Measurements from ENCODE around the gene CTIF. TPM values are rescaled to one million over a fixed set of nuclear protein-coding genes. Genes with fewer than 3 reads are reported as not detected.

CTIF gene
- total RNA-seq, 6 donors from 2014 or later: 32.1 to 62.4 (median 47.8) TPM

DNA sequence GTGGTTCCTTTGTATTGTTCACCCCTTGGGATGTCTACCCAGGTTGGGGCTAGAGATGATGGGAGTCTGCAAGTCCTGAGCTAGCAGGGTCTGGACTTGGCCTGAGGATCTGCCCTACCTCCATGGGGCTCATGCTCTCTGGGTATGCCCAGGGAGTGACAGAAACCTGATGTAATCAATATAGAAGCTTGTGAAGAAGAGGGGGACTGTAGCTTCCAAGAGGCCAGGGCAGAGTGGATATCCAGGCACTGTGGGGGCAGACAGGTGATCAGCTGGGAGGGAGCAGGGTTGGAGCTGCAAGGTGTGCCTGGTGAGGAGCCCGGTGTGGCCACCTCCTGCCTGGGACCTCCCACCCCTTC, 164.2 kb downstream of the CTIF start:
- H3K9me3 ChIP-seq: no peaks in the 10 kb centered on the region
- ATAC-seq (ENCODE audit: low FRiP score in 2 of 2) (no peak), DNase-seq (no peak)
- no peak overlapping the region for H3K27ac ChIP-seq
- H3K4me3 ChIP-seq: no peak overlapping the region
- H3K27me3 ChIP-seq: no peaks in the 10 kb centered on the region
- H3K36me3 ChIP-seq: no peaks in the 10 kb centered on the region
- TF ChIP-seq, protein P1, sequence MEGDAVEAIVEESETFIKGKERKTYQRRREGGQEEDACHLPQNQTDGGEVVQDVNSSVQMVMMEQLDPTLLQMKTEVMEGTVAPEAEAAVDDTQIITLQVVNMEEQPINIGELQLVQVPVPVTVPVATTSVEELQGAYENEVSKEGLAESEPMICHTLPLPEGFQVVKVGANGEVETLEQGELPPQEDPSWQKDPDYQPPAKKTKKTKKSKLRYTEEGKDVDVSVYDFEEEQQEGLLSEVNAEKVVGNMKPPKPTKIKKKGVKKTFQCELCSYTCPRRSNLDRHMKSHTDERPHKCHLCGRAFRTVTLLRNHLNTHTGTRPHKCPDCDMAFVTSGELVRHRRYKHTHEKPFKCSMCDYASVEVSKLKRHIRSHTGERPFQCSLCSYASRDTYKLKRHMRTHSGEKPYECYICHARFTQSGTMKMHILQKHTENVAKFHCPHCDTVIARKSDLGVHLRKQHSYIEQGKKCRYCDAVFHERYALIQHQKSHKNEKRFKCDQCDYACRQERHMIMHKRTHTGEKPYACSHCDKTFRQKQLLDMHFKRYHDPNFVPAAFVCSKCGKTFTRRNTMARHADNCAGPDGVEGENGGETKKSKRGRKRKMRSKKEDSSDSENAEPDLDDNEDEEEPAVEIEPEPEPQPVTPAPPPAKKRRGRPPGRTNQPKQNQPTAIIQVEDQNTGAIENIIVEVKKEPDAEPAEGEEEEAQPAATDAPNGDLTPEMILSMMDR (IDR thresholded peaks at IDR 0.05): no peak
- peaks cover 0 to 3% (median 0%) of the 10 kb centered on the region in 4 donors for H3K4me1 ChIP-seq
- WGBS, 2 donors: 100% methylated on average over 1 of the region's 1 CpG; no CpG with 5 or more reads in 1 of the 2 donors

- H3K4me1 ChIP-seq: peaks cover 0 to 3% (median 0%) of the 10 kb centered on the region in 4 donors
- 63 to 79% methylated on average over 3 to 4 of the region's 4 CpGs for WGBS, 2 donors
- H3K9me3 ChIP-seq: no peaks in the 10 kb centered on the region
- TF ChIP-seq, protein P1 (IDR thresholded peaks at IDR 0.05): no peak
- TF ChIP-seq POLR2AphosphoS5 (IDR thresholded peaks at IDR 0.05): no peak
- no peak for TF ChIP-seq POLR2A (IDR thresholded peaks at IDR 0.05)
- TF ChIP-seq EP300 (IDR thresholded peaks at IDR 0.05): no peak
- no peaks in the 10 kb centered on the region for H3K27me3 ChIP-seq
- H3K4me3 ChIP-seq: no peak overlapping the region
- ATAC-seq (ENCODE audit: low FRiP score in 2 of 2) (no peak), DNase-seq (no peak)
- H3K27ac ChIP-seq: no peak overlapping the region
- no peaks in the 10 kb centered on the region for H3K36me3 ChIP-seq
Observed at GRCh38 chr18:48703418-48703817, 164.6 kb downstream of the CTIF start.

DNA sequence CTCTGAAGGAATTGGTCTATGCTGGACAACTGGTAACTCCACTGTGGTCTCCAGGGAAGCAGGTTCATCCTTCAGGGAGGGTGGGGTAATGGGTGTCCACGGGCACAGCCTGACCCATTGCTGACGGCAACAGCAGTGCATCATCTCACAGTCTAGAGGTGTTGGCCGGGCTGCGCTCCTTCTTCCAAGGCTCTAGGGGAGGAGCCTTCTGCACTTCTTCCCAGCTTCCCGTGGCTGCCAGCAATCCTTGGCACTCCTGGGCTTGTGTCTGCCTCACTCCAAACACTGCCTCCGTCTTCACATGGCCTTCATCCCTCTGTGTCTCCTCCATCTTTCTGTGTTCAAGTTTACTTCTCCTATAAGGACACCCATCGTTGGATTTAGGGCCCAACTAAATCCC, 166.2 kb downstream of the CTIF start:
- no peak overlapping the region for H3K4me3 ChIP-seq
- no peak for TF ChIP-seq POLR2A (IDR thresholded peaks at IDR 0.05)
- TF ChIP-seq, protein P1 (IDR thresholded peaks at IDR 0.05): no peak
- no peak for TF ChIP-seq POLR2AphosphoS5 (IDR thresholded peaks at IDR 0.05)
- TF ChIP-seq EP300 (IDR thresholded peaks at IDR 0.05): no peak
- ATAC-seq (ENCODE audit: low FRiP score in 2 of 2) (peak in 1 of 2 donors; percentile 20), DNase-seq (no peak)
- H3K4me1 ChIP-seq: peaks cover 2 to 8% (median 4%) of the 10 kb centered on the region in 4 donors
- no peaks in the 10 kb centered on the region for H3K27me3 ChIP-seq
- H3K27ac ChIP-seq: no peak overlapping the region
- H3K9me3 ChIP-seq: no peaks in the 10 kb centered on the region
- no peaks in the 10 kb centered on the region for H3K36me3 ChIP-seq
- WGBS, 2 donors: 91 to 94% methylated on average over 5 to 7 of the region's 7 CpGs

GRCh38 chr18:48705531-48705930, 166.7 kb downstream of the CTIF start:
- DNase-seq (no peak), ATAC-seq (ENCODE audit: low FRiP score in 2 of 2) (no peak)
- Histone ChIP-seq H3K36me3 (no peaks in the 10 kb centered on the region), H3K4me1 (peaks cover 6 to 12% (median 9%) of the 10 kb centered on the region in 4 donors), H3K9me3 (no peaks in the 10 kb centered on the region), H3K27ac (no peak overlapping the region), H3K4me3 (no peak overlapping the region), H3K27me3 (no peaks in the 10 kb centered on the region)
- 98 to 100% methylated on average over 9 to 11 of the region's 11 CpGs for WGBS, 2 donors
- TF ChIP-seq, protein P1 (IDR thresholded peaks at IDR 0.05): no peak
- TF ChIP-seq EP300 (IDR thresholded peaks at IDR 0.05) (no peak), POLR2AphosphoS5 (IDR thresholded peaks at IDR 0.05) (no peak), POLR2A (IDR thresholded peaks at IDR 0.05) (no peak)

DNA sequence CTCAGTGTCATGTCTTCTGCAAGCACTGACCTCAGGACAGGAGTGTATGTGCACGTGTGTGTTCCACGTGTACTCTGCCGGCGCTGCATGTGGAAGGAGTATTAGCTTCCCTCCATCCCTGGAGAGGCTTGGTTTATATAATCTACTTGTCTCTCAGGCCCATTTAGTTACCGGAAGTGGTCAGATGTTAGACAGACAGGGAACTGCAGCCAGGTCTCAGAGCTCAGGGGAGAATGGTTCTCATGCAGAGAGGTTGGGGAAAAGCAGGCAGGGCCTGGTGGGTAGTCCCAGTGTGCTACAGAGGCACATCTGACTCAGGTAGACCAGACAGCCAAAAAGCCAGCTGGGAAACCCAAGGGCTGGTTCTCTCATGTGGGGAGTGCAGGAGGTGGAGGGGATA, 167.9 kb downstream of the CTIF start:
- ATAC-seq (ENCODE audit: low FRiP score in 2 of 2) (no peak), DNase-seq (no peak)
- Histone ChIP-seq H3K36me3 (no peaks in the 10 kb centered on the region), H3K27ac (peak overlapping the region in 1 of 4 donors; percentile 11), H3K9me3 (no peaks in the 10 kb centered on the region), H3K27me3 (no peaks in the 10 kb centered on the region), H3K4me3 (no peak overlapping the region), H3K4me1 (peaks cover 8 to 16% (median 11%) of the 10 kb centered on the region in 4 donors)
- TF ChIP-seq, protein P1 (IDR thresholded peaks at IDR 0.05): no peak
- TF ChIP-seq EP300 (IDR thresholded peaks at IDR 0.05) (no peak), POLR2AphosphoS5 (IDR thresholded peaks at IDR 0.05) (no peak), POLR2A (IDR thresholded peaks at IDR 0.05) (no peak)
- 81 to 82% methylated on average over 5 of the region's 5 CpGs for WGBS, 2 donors
